ENCODE measurements around the gene NUP88. TPM values are rescaled to one million over a fixed set of nuclear protein-coding genes. Genes with fewer than 3 reads are reported as not detected.
A peak's percentile ranks its signal among the peaks of the same experiment; 100 is the strongest.

Gene NUP88
- total RNA-seq, 1 donor from 2014 or later, result 43.3 TPM

DNA sequence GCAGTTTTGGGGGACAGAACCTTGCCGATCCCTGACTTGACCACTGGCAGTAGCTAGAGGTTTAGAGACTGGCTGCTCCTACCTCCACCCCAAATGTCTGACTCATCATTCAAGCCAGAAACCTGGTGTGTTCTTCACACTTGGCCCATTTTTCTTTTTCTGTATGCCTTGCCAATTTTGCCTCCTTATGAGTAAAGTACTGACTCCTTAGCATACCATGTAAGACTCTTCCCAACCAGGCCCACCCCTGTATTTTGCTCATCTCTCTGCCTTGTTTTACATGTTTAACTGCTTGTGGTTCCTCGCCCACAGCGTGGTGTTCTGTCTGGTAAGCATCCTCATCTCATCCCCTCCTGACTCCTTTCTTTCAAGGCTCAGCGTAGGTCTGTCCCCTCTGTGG lies 37.9 kb downstream of the NUP88 start:
- Histone ChIP-seq H2AFZ (ENCODE audit: low read depth, low read length) (no peak overlapping the region), H3K79me2 (ENCODE audit: insufficient read depth, low read length) (no peaks in the 10 kb centered on the region), H3K9ac (ENCODE audit: low read length) (no peak overlapping the region), H3K27ac (ENCODE audit: low read depth, low read length) (no peak overlapping the region), H3K36me3 (ENCODE audit: insufficient read depth, low read length) (peaks cover 78% of the 10 kb centered on the region), H3K27me3 (ENCODE audit: insufficient read depth, low read length) (no peaks in the 10 kb centered on the region), H4K20me1 (ENCODE audit: insufficient read depth, low read length) (peaks cover 4% of the 10 kb centered on the region), H3K4me1 (ENCODE audit: insufficient read depth, low read length) (no peaks in the 10 kb centered on the region), H3K9me3 (ENCODE audit: insufficient read depth, low read depth, low read length) (no peaks in the 10 kb centered on the region), H3K4me2 (ENCODE audit: low read length) (no peak overlapping the region), H3K4me3 (ENCODE audit: insufficient read depth, low read depth, low read length) (no peak overlapping the region)
- DNase-seq (ENCODE audit: low read depth) (peak; percentile 51), FAIRE-seq (no peak)
- Mint-ChIP-seq H3K27ac (ENCODE audit: unreplicated experiment) (no peak overlapping the region), H3K9me3 (ENCODE audit: unreplicated experiment) (no peaks in the 10 kb centered on the region), H3K4me3 (ENCODE audit: unreplicated experiment) (no peak overlapping the region), H3K36me3 (ENCODE audit: low read depth, unreplicated experiment) (peaks cover 22% of the 10 kb centered on the region), H3K27me3 (ENCODE audit: low read depth, unreplicated experiment) (no peaks in the 10 kb centered on the region), H3K4me1 (ENCODE audit: low read depth, unreplicated experiment) (peaks cover 4% of the 10 kb centered on the region)
- no peak for TF ChIP-seq CTCF (IDR thresholded peaks at IDR 0.05; ENCODE audit: insufficient read depth, low read depth, low read length)
- TF ChIP-seq EZH2 (IDR thresholded peaks at IDR 0.05; ENCODE audit: insufficient read depth, low read length), result no peak

- Histone ChIP-seq H3K27ac (ENCODE audit: low read depth, low read length) (no peak overlapping the region), H2AFZ (ENCODE audit: low read depth, low read length) (no peak overlapping the region), H3K79me2 (ENCODE audit: insufficient read depth, low read length) (no peaks in the 10 kb centered on the region), H3K9ac (ENCODE audit: low read length) (no peak overlapping the region), H4K20me1 (ENCODE audit: insufficient read depth, low read length) (peaks cover 7% of the 10 kb centered on the region), H3K9me3 (ENCODE audit: insufficient read depth, low read depth, low read length) (no peaks in the 10 kb centered on the region), H3K36me3 (ENCODE audit: insufficient read depth, low read length) (peaks cover 73% of the 10 kb centered on the region), H3K4me3 (ENCODE audit: insufficient read depth, low read depth, low read length) (no peak overlapping the region), H3K27me3 (ENCODE audit: insufficient read depth, low read length) (no peaks in the 10 kb centered on the region), H3K4me2 (ENCODE audit: low read length) (no peak overlapping the region), H3K4me1 (ENCODE audit: insufficient read depth, low read length) (no peaks in the 10 kb centered on the region)
- no peak for FAIRE-seq
- Mint-ChIP-seq H3K27ac (ENCODE audit: unreplicated experiment) (no peak overlapping the region), H3K4me3 (ENCODE audit: unreplicated experiment) (no peak overlapping the region), H3K27me3 (ENCODE audit: low read depth, unreplicated experiment) (no peaks in the 10 kb centered on the region), H3K9me3 (ENCODE audit: unreplicated experiment) (no peaks in the 10 kb centered on the region), H3K4me1 (ENCODE audit: low read depth, unreplicated experiment) (peaks cover 4% of the 10 kb centered on the region), H3K36me3 (ENCODE audit: low read depth, unreplicated experiment) (peaks cover 22% of the 10 kb centered on the region)
- no peak for DNase-seq (ENCODE audit: low read depth)
- no peak for TF ChIP-seq EZH2 (IDR thresholded peaks at IDR 0.05; ENCODE audit: insufficient read depth, low read length)
- TF ChIP-seq CTCF (IDR thresholded peaks at IDR 0.05; ENCODE audit: insufficient read depth, low read depth, low read length), result no peak
Measured at GRCh38 chr17:5380491-5381135, 38.8 kb downstream of the NUP88 start.

- Mint-ChIP-seq H3K27me3 (ENCODE audit: low read depth, unreplicated experiment) (no peaks in the 10 kb centered on the region), H3K36me3 (ENCODE audit: low read depth, unreplicated experiment) (peaks cover 22% of the 10 kb centered on the region), H3K4me3 (ENCODE audit: unreplicated experiment) (no peak overlapping the region), H3K4me1 (ENCODE audit: low read depth, unreplicated experiment) (peaks cover 4% of the 10 kb centered on the region), H3K27ac (ENCODE audit: unreplicated experiment) (no peak overlapping the region), H3K9me3 (ENCODE audit: unreplicated experiment) (no peaks in the 10 kb centered on the region)
- DNase-seq (ENCODE audit: low read depth) (no peak), FAIRE-seq (no peak)
- no peak overlapping the region for H3K9ac ChIP-seq (ENCODE audit: low read length)
- H3K27ac ChIP-seq (ENCODE audit: low read depth, low read length), result no peak overlapping the region
- H3K4me3 ChIP-seq (ENCODE audit: insufficient read depth, low read depth, low read length), result no peak overlapping the region
- H3K9me3 ChIP-seq (ENCODE audit: insufficient read depth, low read depth, low read length), result no peaks in the 10 kb centered on the region
- H3K27me3 ChIP-seq (ENCODE audit: insufficient read depth, low read length), result no peaks in the 10 kb centered on the region
- TF ChIP-seq EZH2 (IDR thresholded peaks at IDR 0.05; ENCODE audit: insufficient read depth, low read length), result no peak
- TF ChIP-seq CTCF (IDR thresholded peaks at IDR 0.05; ENCODE audit: insufficient read depth, low read depth, low read length), result no peak
- H3K4me1 ChIP-seq (ENCODE audit: insufficient read depth, low read length), result no peaks in the 10 kb centered on the region
- peaks cover 11% of the 10 kb centered on the region for H4K20me1 ChIP-seq (ENCODE audit: insufficient read depth, low read length)
- peaks cover 69% of the 10 kb centered on the region for H3K36me3 ChIP-seq (ENCODE audit: insufficient read depth, low read length)
- H2AFZ ChIP-seq (ENCODE audit: low read depth, low read length), result no peak overlapping the region
- no peak overlapping the region for H3K4me2 ChIP-seq (ENCODE audit: low read length)
- no peaks in the 10 kb centered on the region for H3K79me2 ChIP-seq (ENCODE audit: insufficient read depth, low read length)
Measured at GRCh38 chr17:5379351-5380107, 39.9 kb downstream of the NUP88 start.

All from astrocyte (in vitro differentiated cells and primary cell).